RWPE2 (cell line): ENCODE data around the gene PTPRN2.

Source experiments
- ATAC-seq: fragments of 200-7000 bp; cut with Tn5 transposase; 3 replicates; pipeline ENCODE4 v1.9.1; 2021; ENCODE audit warnings: low read depth
- DNase-seq: peaks from one replicate; pipeline ENCODE4 v3.0.0-alpha.2; 2020; ENCODE audit warnings: low spot score
- H3K27ac ChIP-seq: fragments of 450-650 bp; 2 replicates; pipeline ENCODE4 v1.5.1; 2017; ENCODE audit warnings: mild to moderate bottlenecking; ENCODE audit not compliant: poor library complexity, severe bottlenecking
- H3K27me3 ChIP-seq: fragments of 250-450 bp; sonication (Bioruptor Pico); 2 replicates; pipeline ENCODE4 v1.5.1; 2021; ENCODE audit warnings: mild to moderate bottlenecking, moderate library complexity; ENCODE audit not compliant: insufficient read depth, poor library complexity, severe bottlenecking
- H3K36me3 ChIP-seq: fragments of 250-450 bp; sonication (Bioruptor Pico); 2 replicates; pipeline ENCODE4 v1.5.1; 2020; ENCODE audit warnings: low read depth, mild to moderate bottlenecking, moderate library complexity
- H3K4me1 ChIP-seq: fragments of 250-450 bp; sonication (Bioruptor Pico); 2 replicates; pipeline ENCODE4 v1.5.1; 2021; ENCODE audit warnings: mild to moderate bottlenecking, moderate library complexity; ENCODE audit not compliant: insufficient read depth, poor library complexity, severe bottlenecking
- H3K4me3 ChIP-seq: fragments of 250-450 bp; sonication (Bioruptor Pico); 2 replicates; pipeline ENCODE4 v1.5.1; 2021; ENCODE audit warnings: mild to moderate bottlenecking, moderate library complexity; ENCODE audit not compliant: severe bottlenecking
- H3K9me3 ChIP-seq: fragments of 250-450 bp; sonication (Bioruptor Pico); 2 replicates; pipeline ENCODE4 v1.5.1; 2021; ENCODE audit warnings: mild to moderate bottlenecking, moderate library complexity; ENCODE audit not compliant: severe bottlenecking
- CTCF ChIP-seq: fragments of 450-650 bp; IDR thresholded peaks from one replicate; pipeline ENCODE4 v1.5.1; 2017; ENCODE audit warnings: mild to moderate bottlenecking, moderate library complexity; ENCODE audit not compliant: poor library complexity, severe bottlenecking

PTPRN2 gene

GRCh38 chr7:158111049-158111751 is 476.4 kb downstream of the PTPRN2 start:
- DNase-seq (no peak), ATAC-seq (no peak; the same call in 2 of the 3 replicates)
- no peak overlapping the region for H3K4me3 ChIP-seq
- H3K9me3 ChIP-seq: peaks cover 18% of the 10 kb centered on the region
- no peaks in the 10 kb centered on the region for H3K36me3 ChIP-seq
- no peaks in the 10 kb centered on the region for H3K27me3 ChIP-seq
- H3K27ac ChIP-seq: no peak overlapping the region
- TF ChIP-seq CTCF: no peak
- H3K4me1 ChIP-seq: no peaks in the 10 kb centered on the region

- no peak for DNase-seq
- peaks cover 15% of the 10 kb centered on the region for H3K9me3 ChIP-seq
- TF ChIP-seq CTCF: no peak
Measured at GRCh38 chr7:158110661-158111048, 477.0 kb downstream of the PTPRN2 start.

GRCh38 chr7:158110034-158110590 is 477.5 kb downstream of the PTPRN2 start:
- Histone ChIP-seq H3K4me3 (no peak overlapping the region), H3K27ac (no peak overlapping the region), H3K4me1 (no peaks in the 10 kb centered on the region), H3K9me3 (peaks cover 15% of the 10 kb centered on the region), H3K27me3 (no peaks in the 10 kb centered on the region), H3K36me3 (no peaks in the 10 kb centered on the region)
- no peak for TF ChIP-seq CTCF
- DNase-seq (no peak), ATAC-seq (no peak)

More at GRCh38 chr7:158110661-158111048, 477.0 kb downstream of the PTPRN2 start:
- Histone ChIP-seq H3K4me3 (no peak overlapping the region), H3K4me1 (no peaks in the 10 kb centered on the region), H3K36me3 (no peaks in the 10 kb centered on the region), H3K27ac (no peak overlapping the region), H3K27me3 (no peaks in the 10 kb centered on the region)
- ATAC-seq: no peak

- peaks cover 13% of the 10 kb centered on the region for H3K9me3 ChIP-seq
- ATAC-seq (no peak), DNase-seq (no peak)
- no peaks in the 10 kb centered on the region for H3K36me3 ChIP-seq
- no peak for TF ChIP-seq CTCF
- H3K27me3 ChIP-seq: no peaks in the 10 kb centered on the region
- no peak overlapping the region for H3K4me3 ChIP-seq
- no peak overlapping the region for H3K27ac ChIP-seq
- H3K4me1 ChIP-seq: no peaks in the 10 kb centered on the region
Measured at GRCh38 chr7:158109364-158110033, 478.1 kb downstream of the PTPRN2 start.
